Stimulated activated CD8-positive, alpha-beta memory T cell treated with anti-CD3 and anti-CD28 coated beads, Interleukin-7, amount 100 ng/mL, for 4 hours (primary cell): Measurements from ENCODE around the gene SUCO.

Experiments
- DNase-seq, 2 donors: peaks; one replicate each; pipeline ENCODE4 v3.0.0-alpha.2; 2020; ENCODE audit warnings: low read depth in 2 of 2

SUCO gene

GRCh38 chr1:172515436-172515835 lies 17.5 kb upstream of the SUCO start:
- no peak for DNase-seq

- no peak for DNase-seq
These were observed 17.0 kb upstream of the SUCO start for GRCh38 chr1:172515927-172516326.

- DNase-seq = no peak
These were observed 15.9 kb upstream of the SUCO start for GRCh38 chr1:172517081-172517480.

GRCh38 chr1:172517545-172517944 lies 15.4 kb upstream of the SUCO start:
- no peak for DNase-seq

- DNase-seq = no peak
These were observed 3.6 kb upstream of the SUCO start for GRCh38 chr1:172529304-172529703.

GRCh38 chr1:172530000-172530399 lies 3.0 kb upstream of the SUCO start:
- no peak for DNase-seq

GRCh38 chr1:172531412-172532182 lies 1.4 kb upstream of the SUCO start:
- DNase-seq = no peak

- DNase-seq = peak; percentile 72 to 87
These were observed 709 bp upstream of the SUCO start for GRCh38 chr1:172532183-172532699.

- peak; percentile 9 to 10 for DNase-seq
These were observed 682 bp downstream of the SUCO start for GRCh38 chr1:172533513-172534151.

GRCh38 chr1:172536256-172536655 lies 3.3 kb downstream of the SUCO start:
- no peak for DNase-seq

- DNase-seq = no peak
These were observed 4.4 kb downstream of the SUCO start for GRCh38 chr1:172537366-172537765.

- DNase-seq = no peak
These were observed 5.0 kb downstream of the SUCO start for GRCh38 chr1:172537827-172538391.

GRCh38 chr1:172540635-172541034 lies 7.7 kb downstream of the SUCO start:
- DNase-seq = no peak

GRCh38 chr1:172544481-172545104 lies 11.6 kb downstream of the SUCO start:
- no peak for DNase-seq

GRCh38 chr1:172545396-172546004 lies 12.6 kb downstream of the SUCO start:
- DNase-seq = no peak

GRCh38 chr1:172547071-172547470 lies 14.1 kb downstream of the SUCO start:
- DNase-seq = no peak

GRCh38 chr1:172549621-172550280 lies 16.8 kb downstream of the SUCO start:
- DNase-seq = no peak

GRCh38 chr1:172551279-172551678 lies 18.3 kb downstream of the SUCO start:
- no peak for DNase-seq

- DNase-seq = no peak
These were observed 22.0 kb downstream of the SUCO start for GRCh38 chr1:172554915-172555314.

- no peak for DNase-seq
These were observed 23.5 kb downstream of the SUCO start for GRCh38 chr1:172556461-172556860.

GRCh38 chr1:172557270-172557669 lies 24.3 kb downstream of the SUCO start:
- DNase-seq = no peak
